Coronary artery (tissue), 2 donors: ENCODE measurements around the gene SPHK2.
"Not testable (repeated sequence)": the region's sequence is repeated elsewhere in the genome, so short reads cannot be mapped to it uniquely, and the experiment has no call there.

Experiments
- DNase-seq: peaks from one replicate; pipeline ENCODE4 v3.0.0-alpha.2; 2017; ENCODE audit warnings: low spot score
- H3K27ac ChIP-seq, 2 donors: fragments of 200-600 bp; sonication (generic); one replicate each; pipeline ENCODE4 v1.5.1; 2016 to 2019
- H3K4me3 ChIP-seq: fragments of 200-600 bp; sonication (generic); 2 replicates; pipeline ENCODE4 v1.5.1; 2016; ENCODE audit warnings: mild to moderate bottlenecking, moderate library complexity
- TF ChIP-seq, protein P1 (sequence below): fragments of 200-600 bp; sonication (generic); IDR thresholded peaks from one replicate; pipeline ENCODE4 v1.5.1; 2019; ENCODE audit warnings: antibody characterized with exemption

SPHK2 gene, protein sequence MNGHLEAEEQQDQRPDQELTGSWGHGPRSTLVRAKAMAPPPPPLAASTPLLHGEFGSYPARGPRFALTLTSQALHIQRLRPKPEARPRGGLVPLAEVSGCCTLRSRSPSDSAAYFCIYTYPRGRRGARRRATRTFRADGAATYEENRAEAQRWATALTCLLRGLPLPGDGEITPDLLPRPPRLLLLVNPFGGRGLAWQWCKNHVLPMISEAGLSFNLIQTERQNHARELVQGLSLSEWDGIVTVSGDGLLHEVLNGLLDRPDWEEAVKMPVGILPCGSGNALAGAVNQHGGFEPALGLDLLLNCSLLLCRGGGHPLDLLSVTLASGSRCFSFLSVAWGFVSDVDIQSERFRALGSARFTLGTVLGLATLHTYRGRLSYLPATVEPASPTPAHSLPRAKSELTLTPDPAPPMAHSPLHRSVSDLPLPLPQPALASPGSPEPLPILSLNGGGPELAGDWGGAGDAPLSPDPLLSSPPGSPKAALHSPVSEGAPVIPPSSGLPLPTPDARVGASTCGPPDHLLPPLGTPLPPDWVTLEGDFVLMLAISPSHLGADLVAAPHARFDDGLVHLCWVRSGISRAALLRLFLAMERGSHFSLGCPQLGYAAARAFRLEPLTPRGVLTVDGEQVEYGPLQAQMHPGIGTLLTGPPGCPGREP

DNA sequence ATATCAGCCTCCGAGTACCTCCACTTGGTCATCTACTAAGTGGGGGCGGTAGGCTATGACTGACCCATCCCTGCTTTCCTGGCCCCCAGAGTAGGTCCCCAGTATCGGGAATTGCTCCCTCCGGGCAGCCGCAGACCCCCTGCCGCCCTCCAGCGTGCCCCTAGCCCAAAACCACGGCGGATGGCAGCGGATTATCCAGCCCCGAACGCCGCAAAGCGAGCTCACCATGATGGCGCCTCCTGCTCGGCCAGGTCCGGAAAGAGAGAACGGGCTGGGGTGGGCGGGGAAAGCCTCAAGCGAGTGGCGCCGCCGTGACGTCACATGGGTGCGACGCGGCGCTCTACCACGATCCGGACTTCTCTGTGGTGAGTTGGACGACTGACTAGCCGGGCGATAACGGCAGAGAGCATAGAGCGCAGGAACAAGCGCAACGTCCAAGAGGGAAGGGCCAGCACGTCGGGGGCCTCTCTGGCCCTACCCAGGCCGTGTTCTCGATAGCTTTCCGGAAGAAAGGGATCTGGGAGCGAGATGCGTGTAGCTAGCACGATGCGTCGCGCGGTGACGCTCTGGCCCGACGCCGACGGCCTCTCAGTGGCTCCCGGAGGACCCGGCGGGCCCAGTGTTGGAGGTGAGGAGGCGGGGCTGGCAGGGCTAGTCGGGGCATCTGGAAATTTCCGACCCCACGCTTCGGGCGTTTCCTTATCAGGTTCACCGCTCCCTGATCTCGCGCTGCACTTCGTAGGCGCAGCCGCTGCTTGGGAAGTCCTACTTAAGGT lies at the start of gene SPHK2, which contains the start of gene RPL18:
SPHK2 (plus strand) TSS at position 591 of the 776 bp plus-strand sequence. CDS start 1,009 bp downstream, outside the sequence.
RPL18 (minus strand) TSS at position 263 of the 776 bp plus-strand sequence; CDS start at position 228, 35 bp downstream.
- Histone ChIP-seq H3K4me3 (peak within 1 kb of the TSS; percentile 92), H3K27ac (peak within 1 kb of the TSS; percentile 91 to 95)
- TF ChIP-seq, protein P1, sequence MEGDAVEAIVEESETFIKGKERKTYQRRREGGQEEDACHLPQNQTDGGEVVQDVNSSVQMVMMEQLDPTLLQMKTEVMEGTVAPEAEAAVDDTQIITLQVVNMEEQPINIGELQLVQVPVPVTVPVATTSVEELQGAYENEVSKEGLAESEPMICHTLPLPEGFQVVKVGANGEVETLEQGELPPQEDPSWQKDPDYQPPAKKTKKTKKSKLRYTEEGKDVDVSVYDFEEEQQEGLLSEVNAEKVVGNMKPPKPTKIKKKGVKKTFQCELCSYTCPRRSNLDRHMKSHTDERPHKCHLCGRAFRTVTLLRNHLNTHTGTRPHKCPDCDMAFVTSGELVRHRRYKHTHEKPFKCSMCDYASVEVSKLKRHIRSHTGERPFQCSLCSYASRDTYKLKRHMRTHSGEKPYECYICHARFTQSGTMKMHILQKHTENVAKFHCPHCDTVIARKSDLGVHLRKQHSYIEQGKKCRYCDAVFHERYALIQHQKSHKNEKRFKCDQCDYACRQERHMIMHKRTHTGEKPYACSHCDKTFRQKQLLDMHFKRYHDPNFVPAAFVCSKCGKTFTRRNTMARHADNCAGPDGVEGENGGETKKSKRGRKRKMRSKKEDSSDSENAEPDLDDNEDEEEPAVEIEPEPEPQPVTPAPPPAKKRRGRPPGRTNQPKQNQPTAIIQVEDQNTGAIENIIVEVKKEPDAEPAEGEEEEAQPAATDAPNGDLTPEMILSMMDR = no peak
- peak; percentile 99 for DNase-seq

DNA sequence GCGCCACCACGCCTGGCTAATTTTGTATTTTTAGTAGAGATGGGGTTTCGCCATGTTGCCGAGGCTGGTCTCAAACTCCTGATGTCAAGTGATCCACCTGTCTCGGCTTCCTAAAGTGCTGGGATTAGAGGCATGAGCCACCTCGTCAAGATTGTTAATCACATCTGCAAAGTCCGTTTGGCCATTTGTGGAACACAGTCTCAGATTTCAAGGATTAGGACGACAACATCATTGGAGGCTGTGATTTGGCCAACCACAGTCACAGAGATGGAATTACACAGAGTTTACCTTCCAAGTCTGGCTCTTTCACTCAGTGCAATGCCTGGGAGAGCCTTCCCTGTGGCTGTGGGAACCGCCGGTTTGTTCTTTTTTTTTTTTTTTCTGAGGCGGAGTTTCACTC lies 49.5 kb upstream of the SPHK2 start:
- no peak for DNase-seq
- Histone ChIP-seq H3K27ac (no peak overlapping the region), H3K4me3 (no peak overlapping the region)
- TF ChIP-seq, protein P1 = no peak

DNA sequence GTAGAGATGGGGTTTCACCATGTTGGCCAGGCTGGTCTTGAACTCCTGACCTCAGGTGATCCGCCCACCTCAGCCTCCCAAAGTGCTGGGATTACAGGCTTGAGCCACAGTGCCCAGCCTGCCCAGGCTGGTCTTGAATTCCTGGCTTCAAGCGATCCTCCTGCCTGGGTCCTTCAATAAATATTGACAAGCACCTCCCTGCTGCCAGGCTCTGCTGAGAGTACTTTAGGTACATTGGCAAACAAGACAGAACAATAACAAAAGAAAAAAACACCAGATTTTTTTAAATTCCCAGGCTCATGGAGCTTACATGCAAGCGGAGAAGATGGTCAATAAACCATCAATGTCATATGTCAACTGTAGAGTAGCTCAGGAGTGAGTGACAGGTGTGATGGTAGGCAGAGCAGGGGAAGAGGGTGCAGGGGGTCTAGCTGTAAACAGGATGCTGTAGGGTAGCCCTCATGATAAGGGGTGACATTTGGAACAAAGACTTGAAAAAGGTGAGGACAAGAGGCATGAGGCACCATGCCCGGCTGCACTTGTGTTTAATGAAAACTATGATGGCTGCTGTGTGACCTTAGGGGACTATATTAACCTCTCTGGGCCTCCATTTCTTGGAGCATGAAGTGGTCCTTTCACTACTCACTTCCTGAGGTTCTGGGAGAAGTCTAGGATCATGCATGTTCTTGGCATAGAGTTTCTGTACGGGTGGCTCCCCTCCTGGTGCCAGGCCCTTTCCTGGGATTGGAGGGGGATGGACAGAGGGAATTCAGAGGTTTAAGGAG lies 47.7 kb upstream of the SPHK2 start:
- DNase-seq = no peak
- H3K27ac ChIP-seq = no peak overlapping the region
- TF ChIP-seq, protein P1 = no peak

DNA sequence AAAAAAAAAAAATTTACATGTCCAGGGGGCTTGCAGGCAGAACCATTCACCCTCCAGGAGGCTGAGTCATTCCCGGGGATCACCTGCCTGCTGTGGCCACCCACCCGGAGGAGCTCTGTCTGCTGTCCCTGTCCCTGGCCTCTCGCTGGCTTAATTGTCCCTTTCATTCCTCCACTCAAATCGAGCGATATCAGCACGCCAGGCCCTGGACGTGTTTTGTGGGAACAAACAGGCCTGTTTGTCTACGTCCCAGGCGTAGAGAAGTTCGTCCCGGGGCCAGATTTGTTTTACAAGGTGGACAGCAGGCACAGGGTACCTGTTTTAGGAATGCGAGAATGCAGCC lies 46.2 kb upstream of the SPHK2 start:
- no peak overlapping the region for H3K4me3 ChIP-seq
- no peak for DNase-seq
- no peak overlapping the region for H3K27ac ChIP-seq
- TF ChIP-seq, protein P1 = no peak

More for the DNA sequence above, 47.7 kb upstream of the SPHK2 start:
- no peak overlapping the region for H3K4me3 ChIP-seq

DNA sequence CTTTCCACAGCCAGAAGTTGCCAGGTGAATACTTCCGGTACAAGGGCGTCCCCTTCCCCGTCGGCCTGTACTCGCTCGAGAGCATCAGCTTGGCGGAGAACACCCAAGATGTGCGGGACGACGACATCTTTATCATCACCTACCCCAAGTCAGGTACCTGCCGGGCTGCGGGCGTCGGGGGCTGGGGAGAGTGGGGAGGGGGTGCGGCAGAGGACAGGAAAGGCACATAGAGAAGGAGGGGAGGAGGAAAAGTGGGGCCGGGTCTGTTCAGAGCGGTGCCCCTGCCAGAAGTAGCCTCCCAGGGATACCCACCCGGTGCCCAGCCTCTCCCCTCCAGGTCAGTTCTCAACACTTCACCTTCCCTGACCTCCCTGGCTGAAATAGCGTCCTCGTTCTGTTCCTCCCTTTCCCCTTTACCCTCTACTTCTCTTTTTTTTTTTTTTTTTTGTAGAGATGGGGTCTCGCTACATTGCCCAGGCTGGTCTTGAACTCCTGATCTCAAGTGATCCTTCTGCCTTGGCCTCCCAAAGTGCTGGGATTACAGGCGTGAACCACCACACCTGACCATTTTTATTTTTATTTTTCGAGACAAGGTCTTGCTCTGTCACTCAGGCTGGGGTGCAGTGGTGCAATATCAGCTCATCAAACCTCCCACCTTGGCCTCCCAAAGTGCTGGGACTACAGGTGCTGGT lies 43.2 kb upstream of the SPHK2 start:
- DNase-seq = no peak
- Histone ChIP-seq H3K4me3 (no peak overlapping the region), H3K27ac (no peak overlapping the region)
- TF ChIP-seq, protein P1 = no peak

DNA sequence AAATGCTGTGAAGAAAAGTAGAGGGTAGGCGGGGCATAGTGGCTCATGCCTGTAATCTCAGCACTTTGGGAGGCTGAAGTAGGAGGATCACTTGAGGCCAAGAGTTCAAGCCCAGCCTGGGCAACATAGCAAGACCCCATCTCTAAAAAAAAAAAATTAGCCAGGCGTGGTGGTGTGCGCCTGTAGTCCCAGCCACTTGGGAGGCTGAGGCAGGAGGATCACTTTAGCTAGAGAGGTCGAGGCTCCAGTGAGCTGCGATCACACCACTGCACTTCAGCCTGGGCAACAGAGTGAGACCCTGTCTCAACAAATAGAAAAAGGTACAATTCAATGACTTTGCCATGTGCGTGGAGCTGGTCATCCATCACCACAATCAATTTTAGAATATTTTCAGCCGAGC lies 41.4 kb upstream of the SPHK2 start:
- not testable (repeated sequence) for DNase-seq, H3K27ac ChIP-seq, H3K4me3 ChIP-seq
